SU-DHL-6 (cell line): ENCODE results near the gene CNTNAP3.
"Not testable (repeated sequence)": the region's sequence is repeated elsewhere in the genome, so short reads cannot be mapped to it uniquely, and the experiment has no call there.

Experiments
- EZH2phosphoT487 ChIP-seq: fragments of 200-600 bp; sonication (generic), shearing (Covaris generic); conservative IDR thresholded peaks from 2 replicates; pipeline ENCODE4 v1.6.1; 2018; ENCODE audit warnings: mild to moderate bottlenecking, antibody characterized with exemption, low read length, moderate library complexity, mixed read lengths
- TF ChIP-seq, protein P1 (sequence below): fragments of 200-600 bp; sonication (generic); IDR thresholded peaks from one replicate; pipeline ENCODE4 v1.5.1; 2017; ENCODE audit warnings: antibody characterized with exemption, mild to moderate bottlenecking, low read length, moderate library complexity; ENCODE audit not compliant: insufficient read depth, poor library complexity, severe bottlenecking

DNA sequence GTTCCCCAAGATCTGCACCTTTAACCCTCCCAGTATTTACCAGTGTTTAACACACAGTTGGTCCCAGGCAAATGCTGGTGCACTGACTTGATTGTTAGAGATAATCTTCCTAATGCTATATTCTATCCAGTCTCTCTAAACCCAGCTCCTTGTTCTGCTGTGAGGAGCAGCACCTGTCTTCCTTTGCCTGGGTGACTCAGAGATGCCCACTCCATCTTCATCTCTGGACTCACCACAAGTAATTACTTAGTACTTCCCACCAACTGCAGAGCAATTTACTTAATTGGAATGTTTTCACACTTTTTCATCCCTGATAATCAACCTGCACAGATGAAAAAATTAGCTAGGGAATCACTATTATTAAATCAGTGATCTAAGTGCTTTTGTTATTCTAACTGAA is 87.6 kb downstream of the CNTNAP3 start:
- TF ChIP-seq, protein P1, sequence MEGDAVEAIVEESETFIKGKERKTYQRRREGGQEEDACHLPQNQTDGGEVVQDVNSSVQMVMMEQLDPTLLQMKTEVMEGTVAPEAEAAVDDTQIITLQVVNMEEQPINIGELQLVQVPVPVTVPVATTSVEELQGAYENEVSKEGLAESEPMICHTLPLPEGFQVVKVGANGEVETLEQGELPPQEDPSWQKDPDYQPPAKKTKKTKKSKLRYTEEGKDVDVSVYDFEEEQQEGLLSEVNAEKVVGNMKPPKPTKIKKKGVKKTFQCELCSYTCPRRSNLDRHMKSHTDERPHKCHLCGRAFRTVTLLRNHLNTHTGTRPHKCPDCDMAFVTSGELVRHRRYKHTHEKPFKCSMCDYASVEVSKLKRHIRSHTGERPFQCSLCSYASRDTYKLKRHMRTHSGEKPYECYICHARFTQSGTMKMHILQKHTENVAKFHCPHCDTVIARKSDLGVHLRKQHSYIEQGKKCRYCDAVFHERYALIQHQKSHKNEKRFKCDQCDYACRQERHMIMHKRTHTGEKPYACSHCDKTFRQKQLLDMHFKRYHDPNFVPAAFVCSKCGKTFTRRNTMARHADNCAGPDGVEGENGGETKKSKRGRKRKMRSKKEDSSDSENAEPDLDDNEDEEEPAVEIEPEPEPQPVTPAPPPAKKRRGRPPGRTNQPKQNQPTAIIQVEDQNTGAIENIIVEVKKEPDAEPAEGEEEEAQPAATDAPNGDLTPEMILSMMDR = not testable (repeated sequence)
- TF ChIP-seq EZH2phosphoT487 = not testable (repeated sequence)
